ENCODE data around the gene CAP1.

GRCh38 chr1:40011198-40011597, 29.3 kb upstream of the CAP1 start:
- no peak for TF ChIP-seq POLR2A (IDR thresholded peaks at IDR 0.05)
- TF ChIP-seq CTCF (IDR thresholded peaks at IDR 0.05) = no peak

All from adrenal gland (tissue), 5 donors.